Measurements from ENCODE around the gene CNKSR1.

CNKSR1 gene

GRCh38 chr1:26177182-26177684, at the start of gene CNKSR1:
TSS of gene CNKSR1 (plus strand) at chr1:26177491. CDS start at chr1:26177548, 57 bp downstream.
- no peak for DNase-seq (ENCODE audit: low spot score)

GRCh38 chr1:26129778-26130177, 47.5 kb upstream of the CNKSR1 start:
- no peak for DNase-seq (ENCODE audit: low spot score)

GRCh38 chr1:26130695-26131094, 46.6 kb upstream of the CNKSR1 start:
- no peak for DNase-seq (ENCODE audit: low spot score)

GRCh38 chr1:26132128-26132833, 45.0 kb upstream of the CNKSR1 start:
- no peak for DNase-seq (ENCODE audit: low spot score)

- no peak for DNase-seq (ENCODE audit: low spot score)
Measured at GRCh38 chr1:26132834-26133167, 44.5 kb upstream of the CNKSR1 start.

GRCh38 chr1:26134466-26134865, 42.8 kb upstream of the CNKSR1 start:
- no peak for DNase-seq (ENCODE audit: low spot score)

GRCh38 chr1:26138974-26139558, 38.2 kb upstream of the CNKSR1 start:
- DNase-seq (ENCODE audit: low spot score), result no peak

GRCh38 chr1:26142159-26142558, 35.1 kb upstream of the CNKSR1 start:
- DNase-seq (ENCODE audit: low spot score), result no peak

- DNase-seq (ENCODE audit: low spot score), result peak; percentile 68
Measured at GRCh38 chr1:26145041-26145959, 32.0 kb upstream of the CNKSR1 start.

GRCh38 chr1:26145960-26146294, 31.4 kb upstream of the CNKSR1 start:
- no peak for DNase-seq (ENCODE audit: low spot score)

GRCh38 chr1:26148887-26149286, 28.4 kb upstream of the CNKSR1 start:
- no peak for DNase-seq (ENCODE audit: low spot score)

GRCh38 chr1:26153966-26154532, 23.2 kb upstream of the CNKSR1 start:
- DNase-seq (ENCODE audit: low spot score), result no peak

- DNase-seq (ENCODE audit: low spot score), result no peak
Measured at GRCh38 chr1:26154750-26155149, 22.5 kb upstream of the CNKSR1 start.

- no peak for DNase-seq (ENCODE audit: low spot score)
Measured at GRCh38 chr1:26155370-26156284, 21.7 kb upstream of the CNKSR1 start.

- DNase-seq (ENCODE audit: low spot score), result peak; percentile 24
Measured at GRCh38 chr1:26156285-26157038, 20.8 kb upstream of the CNKSR1 start.

- no peak for DNase-seq (ENCODE audit: low spot score)
Measured at GRCh38 chr1:26158271-26158907, 18.9 kb upstream of the CNKSR1 start.

- no peak for DNase-seq (ENCODE audit: low spot score)
Measured at GRCh38 chr1:26158908-26159742, 18.2 kb upstream of the CNKSR1 start, which contains the start of gene FAM110D. TSS of gene FAM110D (plus strand) at chr1:26159079. CDS start at chr1:26161292, 2,213 bp downstream.

GRCh38 chr1:26159743-26160039, 17.6 kb upstream of the CNKSR1 start:
- DNase-seq (ENCODE audit: low spot score), result no peak

Data from COLO829 (cell line).